Measurements from ENCODE around the gene ARID4B.

- TF ChIP-seq CTCF (IDR thresholded peaks at IDR 0.05) (no peak), POLR2A (IDR thresholded peaks at IDR 0.05) (no peak)
Observed at GRCh38 chr1:235259133-235259778, 68.7 kb downstream of the ARID4B start.

Measured in heart left ventricle (tissue), 13 donors.